UCSD-AML1 (cell line): ENCODE measurements around the gene SMPDL3A.
A peak's percentile ranks its signal among the peaks of the same experiment; 100 is the strongest.

Experiments
- DNase-seq: peaks from one replicate; lab custom pipeline; 2025; ENCODE audit not compliant: unreplicated experiment; lab: John Stamatoyannopoulos, UW

SMPDL3A gene

GRCh38 chr6:122800906-122801305 is 11.8 kb downstream of the SMPDL3A start:
- DNase-seq: no peak

- no peak for DNase-seq
Measured at GRCh38 chr6:122801397-122801796, 12.3 kb downstream of the SMPDL3A start.

- DNase-seq: no peak
Measured at GRCh38 chr6:122803171-122803661, 14.2 kb downstream of the SMPDL3A start.

- no peak for DNase-seq
Measured at GRCh38 chr6:122804962-122805485, 16.0 kb downstream of the SMPDL3A start.

- no peak for DNase-seq
Measured at GRCh38 chr6:122806291-122806690, 17.2 kb downstream of the SMPDL3A start.

- DNase-seq: no peak
Measured at GRCh38 chr6:122808121-122808885, 19.2 kb downstream of the SMPDL3A start.

GRCh38 chr6:122809001-122809400 is 19.9 kb downstream of the SMPDL3A start:
- no peak for DNase-seq

GRCh38 chr6:122809691-122810090 is 20.6 kb downstream of the SMPDL3A start:
- no peak for DNase-seq

GRCh38 chr6:122810189-122810588 is 21.1 kb downstream of the SMPDL3A start:
- DNase-seq: no peak

GRCh38 chr6:122817358-122817757 is 28.3 kb downstream of the SMPDL3A start:
- DNase-seq: no peak

GRCh38 chr6:122817766-122818165 is 28.7 kb downstream of the SMPDL3A start:
- DNase-seq: no peak

- DNase-seq: no peak
Measured at GRCh38 chr6:122818866-122819265, 29.8 kb downstream of the SMPDL3A start.

- DNase-seq: no peak
Measured at GRCh38 chr6:122821095-122821494, 32.0 kb downstream of the SMPDL3A start.

GRCh38 chr6:122825163-122825562 is 36.1 kb downstream of the SMPDL3A start:
- DNase-seq: no peak

- no peak for DNase-seq
Measured at GRCh38 chr6:122829456-122829855, 40.4 kb downstream of the SMPDL3A start.

- DNase-seq: no peak
Measured at GRCh38 chr6:122831511-122831910, 42.5 kb downstream of the SMPDL3A start.

GRCh38 chr6:122832459-122832858 is 43.4 kb downstream of the SMPDL3A start:
- no peak for DNase-seq

GRCh38 chr6:122833021-122833491 is 44.0 kb downstream of the SMPDL3A start:
- no peak for DNase-seq

GRCh38 chr6:122838060-122838780 is 49.2 kb downstream of the SMPDL3A start:
- DNase-seq: no peak

- DNase-seq: peak; percentile 9
Measured at GRCh38 chr6:122839472-122839871, 50.4 kb downstream of the SMPDL3A start.

- DNase-seq: no peak
Measured at GRCh38 chr6:122839906-122840305, 50.8 kb downstream of the SMPDL3A start.

GRCh38 chr6:122845464-122845863 is 56.4 kb downstream of the SMPDL3A start:
- DNase-seq: no peak
